ENCODE data around the gene SPINT1.

- no peak for TF ChIP-seq REST (IDR thresholded peaks at IDR 0.05; ENCODE audit: insufficient read depth in 1 of 2, low read depth in 2 of 2, low read length in 2 of 2)
- TF ChIP-seq TAF1 (IDR thresholded peaks at IDR 0.05; ENCODE audit: borderline replicate concordance, insufficient read depth, low read length), result no peak
Observed at GRCh38 chr15:40873694-40874561, 30.1 kb downstream of the SPINT1 start, which contains the start of gene RHOV.

All from PFSK-1 (cell line).